Measurements from ENCODE around the gene SMAD4. TPM values are rescaled to one million over a fixed set of nuclear protein-coding genes. Genes with fewer than 3 reads are reported as not detected.

The SMAD4 gene
- polyA plus RNA-seq, 2 of the 4 experiments (the other 2 are of a cell fraction) = 52.1 to 107 TPM

DNA sequence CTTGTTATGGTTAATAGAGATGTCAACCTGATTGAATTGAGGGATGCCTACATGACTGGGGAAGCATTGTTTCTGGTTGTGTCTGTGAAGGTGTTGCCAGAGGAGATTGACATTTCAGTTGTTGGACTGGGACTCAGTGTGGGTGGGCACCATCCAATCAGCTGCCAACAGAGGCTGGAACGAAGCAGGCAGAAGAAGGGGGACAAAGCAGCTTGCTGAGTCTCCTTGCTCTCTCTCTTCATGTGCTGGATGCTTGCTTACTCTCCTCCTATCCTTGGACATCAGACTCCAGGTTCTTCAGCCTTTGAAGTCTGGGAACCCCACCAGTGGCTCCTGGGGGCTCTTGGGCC lies 22.2 kb upstream of the SMAD4 start:
- no peak overlapping the region for H3K4me3 ChIP-seq
- FAIRE-seq = no peak
- no peaks in the 10 kb centered on the region for H3K9me3 ChIP-seq
- DNase-seq (ENCODE audit: low read depth in 1 of 2, low spot score in 1 of 2) = no peak
- ChIA-PET POLR2A (no interaction called here), CTCF (no interaction called here)
- no peak overlapping the region for H3K27ac ChIP-seq
- ATAC-seq = no peak
- H3K4me2 ChIP-seq = no peak overlapping the region
- 88% methylated on average over 1 of the region's 1 CpG for WGBS (ENCODE audit: missing lambda C conversion rate)
- TF ChIP-seq EHF (CRISPR knock-in tag; IDR thresholded peaks at IDR 0.05) (no peak), FOXS1 (CRISPR knock-in tag; IDR thresholded peaks at IDR 0.05) (no peak), CHD4 (IDR thresholded peaks at IDR 0.05; ENCODE audit: borderline replicate concordance) (no peak), CBX8 (IDR thresholded peaks at IDR 0.05) (no peak), HEYL (CRISPR knock-in tag; IDR thresholded peaks at IDR 0.05) (no peak), RAD21 (conservative IDR thresholded peaks at IDR 0.05 in 1 of 2, IDR thresholded peaks at IDR 0.05 in 1 of 2) (no peak), NFE2L2 (conservative IDR thresholded peaks at IDR 0.05; ENCODE audit: low read length) (no peak), CBX2 (IDR thresholded peaks at IDR 0.05; ENCODE audit: borderline replicate concordance, low read depth) (no peak), JUNB (IDR thresholded peaks at IDR 0.05) (no peak), KDM1A (IDR thresholded peaks at IDR 0.05; ENCODE audit: low read depth) (no peak), RARB (CRISPR knock-in tag; IDR thresholded peaks at IDR 0.05) (no peak), HDAC2 (IDR thresholded peaks at IDR 0.05) (no peak), NR3C1 (IDR thresholded peaks at IDR 0.05) (no peak), TP53 (CRISPR knock-in tag; IDR thresholded peaks at IDR 0.05) (no peak), POLR2AphosphoS2 (conservative IDR thresholded peaks at IDR 0.05; ENCODE audit: low read length) (no peak), JUN (IDR thresholded peaks at IDR 0.05) (no peak), HOXB5 (CRISPR knock-in tag; IDR thresholded peaks at IDR 0.05) (no peak)
- TF ChIP-seq, protein P1, sequence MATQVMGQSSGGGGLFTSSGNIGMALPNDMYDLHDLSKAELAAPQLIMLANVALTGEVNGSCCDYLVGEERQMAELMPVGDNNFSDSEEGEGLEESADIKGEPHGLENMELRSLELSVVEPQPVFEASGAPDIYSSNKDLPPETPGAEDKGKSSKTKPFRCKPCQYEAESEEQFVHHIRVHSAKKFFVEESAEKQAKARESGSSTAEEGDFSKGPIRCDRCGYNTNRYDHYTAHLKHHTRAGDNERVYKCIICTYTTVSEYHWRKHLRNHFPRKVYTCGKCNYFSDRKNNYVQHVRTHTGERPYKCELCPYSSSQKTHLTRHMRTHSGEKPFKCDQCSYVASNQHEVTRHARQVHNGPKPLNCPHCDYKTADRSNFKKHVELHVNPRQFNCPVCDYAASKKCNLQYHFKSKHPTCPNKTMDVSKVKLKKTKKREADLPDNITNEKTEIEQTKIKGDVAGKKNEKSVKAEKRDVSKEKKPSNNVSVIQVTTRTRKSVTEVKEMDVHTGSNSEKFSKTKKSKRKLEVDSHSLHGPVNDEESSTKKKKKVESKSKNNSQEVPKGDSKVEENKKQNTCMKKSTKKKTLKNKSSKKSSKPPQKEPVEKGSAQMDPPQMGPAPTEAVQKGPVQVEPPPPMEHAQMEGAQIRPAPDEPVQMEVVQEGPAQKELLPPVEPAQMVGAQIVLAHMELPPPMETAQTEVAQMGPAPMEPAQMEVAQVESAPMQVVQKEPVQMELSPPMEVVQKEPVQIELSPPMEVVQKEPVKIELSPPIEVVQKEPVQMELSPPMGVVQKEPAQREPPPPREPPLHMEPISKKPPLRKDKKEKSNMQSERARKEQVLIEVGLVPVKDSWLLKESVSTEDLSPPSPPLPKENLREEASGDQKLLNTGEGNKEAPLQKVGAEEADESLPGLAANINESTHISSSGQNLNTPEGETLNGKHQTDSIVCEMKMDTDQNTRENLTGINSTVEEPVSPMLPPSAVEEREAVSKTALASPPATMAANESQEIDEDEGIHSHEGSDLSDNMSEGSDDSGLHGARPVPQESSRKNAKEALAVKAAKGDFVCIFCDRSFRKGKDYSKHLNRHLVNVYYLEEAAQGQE (IDR thresholded peaks at IDR 0.05) = no peak
- TF ChIP-seq, protein P2, sequence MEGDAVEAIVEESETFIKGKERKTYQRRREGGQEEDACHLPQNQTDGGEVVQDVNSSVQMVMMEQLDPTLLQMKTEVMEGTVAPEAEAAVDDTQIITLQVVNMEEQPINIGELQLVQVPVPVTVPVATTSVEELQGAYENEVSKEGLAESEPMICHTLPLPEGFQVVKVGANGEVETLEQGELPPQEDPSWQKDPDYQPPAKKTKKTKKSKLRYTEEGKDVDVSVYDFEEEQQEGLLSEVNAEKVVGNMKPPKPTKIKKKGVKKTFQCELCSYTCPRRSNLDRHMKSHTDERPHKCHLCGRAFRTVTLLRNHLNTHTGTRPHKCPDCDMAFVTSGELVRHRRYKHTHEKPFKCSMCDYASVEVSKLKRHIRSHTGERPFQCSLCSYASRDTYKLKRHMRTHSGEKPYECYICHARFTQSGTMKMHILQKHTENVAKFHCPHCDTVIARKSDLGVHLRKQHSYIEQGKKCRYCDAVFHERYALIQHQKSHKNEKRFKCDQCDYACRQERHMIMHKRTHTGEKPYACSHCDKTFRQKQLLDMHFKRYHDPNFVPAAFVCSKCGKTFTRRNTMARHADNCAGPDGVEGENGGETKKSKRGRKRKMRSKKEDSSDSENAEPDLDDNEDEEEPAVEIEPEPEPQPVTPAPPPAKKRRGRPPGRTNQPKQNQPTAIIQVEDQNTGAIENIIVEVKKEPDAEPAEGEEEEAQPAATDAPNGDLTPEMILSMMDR (IDR thresholded peaks at IDR 0.05) = no peak
- TF ChIP-seq, protein P3, sequence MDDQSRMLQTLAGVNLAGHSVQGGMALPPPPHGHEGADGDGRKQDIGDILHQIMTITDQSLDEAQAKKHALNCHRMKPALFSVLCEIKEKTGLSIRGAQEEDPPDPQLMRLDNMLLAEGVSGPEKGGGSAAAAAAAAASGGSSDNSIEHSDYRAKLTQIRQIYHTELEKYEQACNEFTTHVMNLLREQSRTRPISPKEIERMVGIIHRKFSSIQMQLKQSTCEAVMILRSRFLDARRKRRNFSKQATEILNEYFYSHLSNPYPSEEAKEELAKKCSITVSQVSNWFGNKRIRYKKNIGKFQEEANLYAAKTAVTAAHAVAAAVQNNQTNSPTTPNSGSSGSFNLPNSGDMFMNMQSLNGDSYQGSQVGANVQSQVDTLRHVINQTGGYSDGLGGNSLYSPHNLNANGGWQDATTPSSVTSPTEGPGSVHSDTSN (IDR thresholded peaks at IDR 0.05) = no peak
- H3K4me1 ChIP-seq = no peaks in the 10 kb centered on the region

GRCh38 chr18:51009072-51009471 lies 20.9 kb upstream of the SMAD4 start:
- TF ChIP-seq NFE2L2 (conservative IDR thresholded peaks at IDR 0.05; ENCODE audit: low read length) (no peak), JUN (IDR thresholded peaks at IDR 0.05) (no peak), EHF (CRISPR knock-in tag; IDR thresholded peaks at IDR 0.05) (no peak), CHD2 (IDR thresholded peaks at IDR 0.05; ENCODE audit: low read length, partially characterized antibody) (no peak), MAFK (IDR thresholded peaks at IDR 0.05; ENCODE audit: partially characterized antibody) (no peak), SMC3 (IDR thresholded peaks at IDR 0.05) (no peak), HDAC2 (IDR thresholded peaks at IDR 0.05) (no peak), RFX5 (IDR thresholded peaks at IDR 0.05) (no peak), RAD21 (conservative IDR thresholded peaks at IDR 0.05 in 1 of 2, IDR thresholded peaks at IDR 0.05 in 1 of 2) (no peak), HOXB13 (CRISPR knock-in tag; IDR thresholded peaks at IDR 0.05; ENCODE audit: low read depth) (no peak), BHLHE40 (IDR thresholded peaks at IDR 0.05; ENCODE audit: low read depth, low read length) (no peak), CBX8 (IDR thresholded peaks at IDR 0.05) (no peak), EHMT2 (IDR thresholded peaks at IDR 0.05; ENCODE audit: low read depth) (no peak)
- TF ChIP-seq, protein P1 (IDR thresholded peaks at IDR 0.05) = no peak
- TF ChIP-seq, protein P4, sequence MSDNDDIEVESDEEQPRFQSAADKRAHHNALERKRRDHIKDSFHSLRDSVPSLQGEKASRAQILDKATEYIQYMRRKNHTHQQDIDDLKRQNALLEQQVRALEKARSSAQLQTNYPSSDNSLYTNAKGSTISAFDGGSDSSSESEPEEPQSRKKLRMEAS (IDR thresholded peaks at IDR 0.05) = no peak
- Histone ChIP-seq H3K4me1 (no peaks in the 10 kb centered on the region), H3K4me2 (no peak overlapping the region), H3K27ac (no peak overlapping the region), H3K4me3 (no peak overlapping the region), H3K9me3 (no peaks in the 10 kb centered on the region)
- ChIA-PET CTCF (no interaction called here), POLR2A (interaction anchor here (0.8 kb wide), 1 partner anchor 21 kb away, joined by 3 read pairs; the partner anchor contains the start of gene SMAD4)
- FAIRE-seq (no peak), ATAC-seq (no peak), DNase-seq (ENCODE audit: low read depth in 1 of 2, low spot score in 1 of 2) (no peak)
